Glutamatergic neuron (in vitro differentiated cells): Measurements from ENCODE around the gene DNER. TPM values are rescaled to one million over a fixed set of nuclear protein-coding genes. Genes with fewer than 3 reads are reported as not detected.
A peak's percentile ranks its signal among the peaks of the same experiment; 100 is the strongest.
"Not testable (repeated sequence)": the region's sequence is repeated elsewhere in the genome, so short reads cannot be mapped to it uniquely, and the experiment has no call there.

ENCODE experiments used
- DNase-seq: peaks from one replicate; pipeline ENCODE4 v3.0.0; 2022
- H3K27ac Mint-ChIP-seq: one replicate; pipeline ENCODE4 v1.8.0; 2020; ENCODE audit warnings: mild to moderate bottlenecking, mixed read lengths, inconsistent platforms; ENCODE audit not compliant: unreplicated experiment
- H3K27me3 Mint-ChIP-seq: one replicate; pipeline ENCODE4 v1.8.0; 2020; ENCODE audit warnings: mild to moderate bottlenecking, moderate library complexity, mixed read lengths, inconsistent platforms; ENCODE audit not compliant: unreplicated experiment
- H3K36me3 Mint-ChIP-seq: one replicate; pipeline ENCODE4 v1.8.0; 2020; ENCODE audit warnings: mild to moderate bottlenecking, mixed read lengths, inconsistent platforms; ENCODE audit not compliant: unreplicated experiment
- H3K4me1 Mint-ChIP-seq: one replicate; pipeline ENCODE4 v1.8.0; 2020; ENCODE audit warnings: mild to moderate bottlenecking, low read depth, mixed read lengths, inconsistent platforms; ENCODE audit not compliant: unreplicated experiment
- H3K4me3 Mint-ChIP-seq: one replicate; pipeline ENCODE4 v1.8.0; 2020; ENCODE audit warnings: mild to moderate bottlenecking, mixed read lengths, inconsistent platforms; ENCODE audit not compliant: unreplicated experiment
- H3K9me3 Mint-ChIP-seq: one replicate; pipeline ENCODE4 v1.8.0; 2020; ENCODE audit warnings: mild to moderate bottlenecking, moderate library complexity, mixed read lengths, inconsistent platforms; ENCODE audit not compliant: unreplicated experiment
- long read RNA-seq: library from polyadenylated mRNA; unstranded; transcript quantifications from one replicate; pipeline ENCODE4 v2.0.0, GENCODE V29; 2020; ENCODE audit not compliant: unreplicated experiment
- total RNA-seq: library from RNA; stranded (reverse); fragmentation: NEBNext Ultra II Directional; extraction: Animal tissue kit (Norgen Biotek cat#: 25700); gene quantifications from one replicate; pipeline ENCODE4 v1.2.1, GENCODE V29; 2021; ENCODE audit not compliant: unreplicated experiment
- TF ChIP-seq, protein P1 (sequence below): fragments of 200-600 bp; sonication (generic); IDR thresholded peaks from one replicate; pipeline ENCODE4 v1.5.0; 2021; ENCODE audit not compliant: partially characterized antibody, unreplicated experiment

Gene DNER, protein sequence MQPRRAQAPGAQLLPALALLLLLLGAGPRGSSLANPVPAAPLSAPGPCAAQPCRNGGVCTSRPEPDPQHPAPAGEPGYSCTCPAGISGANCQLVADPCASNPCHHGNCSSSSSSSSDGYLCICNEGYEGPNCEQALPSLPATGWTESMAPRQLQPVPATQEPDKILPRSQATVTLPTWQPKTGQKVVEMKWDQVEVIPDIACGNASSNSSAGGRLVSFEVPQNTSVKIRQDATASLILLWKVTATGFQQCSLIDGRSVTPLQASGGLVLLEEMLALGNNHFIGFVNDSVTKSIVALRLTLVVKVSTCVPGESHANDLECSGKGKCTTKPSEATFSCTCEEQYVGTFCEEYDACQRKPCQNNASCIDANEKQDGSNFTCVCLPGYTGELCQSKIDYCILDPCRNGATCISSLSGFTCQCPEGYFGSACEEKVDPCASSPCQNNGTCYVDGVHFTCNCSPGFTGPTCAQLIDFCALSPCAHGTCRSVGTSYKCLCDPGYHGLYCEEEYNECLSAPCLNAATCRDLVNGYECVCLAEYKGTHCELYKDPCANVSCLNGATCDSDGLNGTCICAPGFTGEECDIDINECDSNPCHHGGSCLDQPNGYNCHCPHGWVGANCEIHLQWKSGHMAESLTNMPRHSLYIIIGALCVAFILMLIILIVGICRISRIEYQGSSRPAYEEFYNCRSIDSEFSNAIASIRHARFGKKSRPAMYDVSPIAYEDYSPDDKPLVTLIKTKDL
- 36.0 TPM for total RNA-seq
- long read RNA-seq, transcript DNER-201 (13 exons, 3,260 nt) = major isoform, 16 of 27 reads
- long read RNA-seq, partial matches to known transcripts = 3 of 27 reads
- long read RNA-seq, other reads (novel, unspliced or antisense) = 8 of 27 reads

DNA sequence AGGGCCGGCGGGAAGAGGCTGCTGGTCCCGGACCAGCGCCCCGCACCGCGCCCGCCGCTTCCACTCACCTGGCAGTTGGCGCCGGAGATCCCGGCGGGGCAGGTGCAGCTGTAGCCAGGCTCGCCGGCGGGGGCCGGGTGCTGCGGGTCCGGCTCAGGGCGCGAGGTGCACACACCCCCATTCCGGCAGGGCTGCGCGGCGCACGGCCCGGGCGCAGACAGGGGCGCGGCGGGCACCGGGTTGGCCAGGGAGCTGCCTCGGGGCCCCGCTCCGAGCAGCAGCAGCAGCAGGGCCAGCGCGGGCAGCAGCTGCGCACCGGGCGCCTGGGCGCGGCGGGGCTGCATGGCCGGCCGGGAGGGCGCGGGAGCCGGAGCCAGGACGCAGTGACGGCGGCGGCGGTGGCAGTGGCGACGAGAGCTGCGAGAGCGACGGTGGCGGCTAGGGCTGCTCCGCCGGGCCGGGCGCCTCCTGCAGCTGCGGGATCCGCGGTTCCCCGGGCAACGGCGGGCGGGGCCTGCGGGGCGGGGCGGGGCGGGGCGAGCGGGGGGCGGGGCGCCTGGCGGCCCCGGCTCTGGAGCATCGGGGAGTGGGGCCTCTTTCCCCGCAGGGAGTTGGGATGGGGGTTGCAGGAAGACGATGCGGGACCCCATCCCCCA, at the start of gene DNER:
Gene DNER (minus strand): TSS at position 476 of the 656 bp plus-strand sequence. CDS start 132 bp downstream, at position 344.
- TF ChIP-seq, protein P1, sequence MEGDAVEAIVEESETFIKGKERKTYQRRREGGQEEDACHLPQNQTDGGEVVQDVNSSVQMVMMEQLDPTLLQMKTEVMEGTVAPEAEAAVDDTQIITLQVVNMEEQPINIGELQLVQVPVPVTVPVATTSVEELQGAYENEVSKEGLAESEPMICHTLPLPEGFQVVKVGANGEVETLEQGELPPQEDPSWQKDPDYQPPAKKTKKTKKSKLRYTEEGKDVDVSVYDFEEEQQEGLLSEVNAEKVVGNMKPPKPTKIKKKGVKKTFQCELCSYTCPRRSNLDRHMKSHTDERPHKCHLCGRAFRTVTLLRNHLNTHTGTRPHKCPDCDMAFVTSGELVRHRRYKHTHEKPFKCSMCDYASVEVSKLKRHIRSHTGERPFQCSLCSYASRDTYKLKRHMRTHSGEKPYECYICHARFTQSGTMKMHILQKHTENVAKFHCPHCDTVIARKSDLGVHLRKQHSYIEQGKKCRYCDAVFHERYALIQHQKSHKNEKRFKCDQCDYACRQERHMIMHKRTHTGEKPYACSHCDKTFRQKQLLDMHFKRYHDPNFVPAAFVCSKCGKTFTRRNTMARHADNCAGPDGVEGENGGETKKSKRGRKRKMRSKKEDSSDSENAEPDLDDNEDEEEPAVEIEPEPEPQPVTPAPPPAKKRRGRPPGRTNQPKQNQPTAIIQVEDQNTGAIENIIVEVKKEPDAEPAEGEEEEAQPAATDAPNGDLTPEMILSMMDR = no peak
- Mint-ChIP-seq H3K4me1 (peaks cover 12% of the 10 kb centered on the region), H3K9me3 (peaks cover 7% of the 10 kb centered on the region), H3K4me3 (peak within 1 kb of the TSS; percentile 92), H3K27me3 (peaks cover 5% of the 10 kb centered on the region), H3K36me3 (peaks cover 6% of the 10 kb centered on the region), H3K27ac (peak within 1 kb of the TSS; percentile 38)
- peak; percentile 83 for DNase-seq

DNA sequence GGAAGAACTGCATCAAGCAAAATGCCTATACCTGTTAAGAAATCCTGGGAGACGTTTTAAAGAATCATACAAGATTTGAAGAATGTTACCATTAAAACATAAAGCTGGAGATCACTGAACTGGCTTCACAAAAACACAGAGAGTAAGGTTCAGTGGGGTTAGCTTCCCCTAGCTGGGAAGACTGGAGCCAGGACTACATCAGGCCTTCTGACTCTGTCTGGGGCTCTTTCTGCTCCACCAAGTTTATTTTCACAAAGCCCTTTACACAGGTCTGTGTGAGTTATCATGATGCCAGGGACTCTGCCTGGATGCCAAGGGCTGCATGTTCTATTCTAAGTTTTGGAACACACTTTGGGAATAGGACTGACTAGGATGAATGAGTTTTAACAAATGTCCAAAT, 47.3 kb upstream of the DNER start:
- H3K9me3 Mint-ChIP-seq = peaks cover 2% of the 10 kb centered on the region
- H3K27me3 Mint-ChIP-seq = no peaks in the 10 kb centered on the region
- H3K27ac Mint-ChIP-seq = no peak overlapping the region
- H3K36me3 Mint-ChIP-seq = no peaks in the 10 kb centered on the region
- TF ChIP-seq, protein P1 = no peak
- DNase-seq = no peak
- no peak overlapping the region for H3K4me3 Mint-ChIP-seq
- H3K4me1 Mint-ChIP-seq = peaks cover 2% of the 10 kb centered on the region

DNA sequence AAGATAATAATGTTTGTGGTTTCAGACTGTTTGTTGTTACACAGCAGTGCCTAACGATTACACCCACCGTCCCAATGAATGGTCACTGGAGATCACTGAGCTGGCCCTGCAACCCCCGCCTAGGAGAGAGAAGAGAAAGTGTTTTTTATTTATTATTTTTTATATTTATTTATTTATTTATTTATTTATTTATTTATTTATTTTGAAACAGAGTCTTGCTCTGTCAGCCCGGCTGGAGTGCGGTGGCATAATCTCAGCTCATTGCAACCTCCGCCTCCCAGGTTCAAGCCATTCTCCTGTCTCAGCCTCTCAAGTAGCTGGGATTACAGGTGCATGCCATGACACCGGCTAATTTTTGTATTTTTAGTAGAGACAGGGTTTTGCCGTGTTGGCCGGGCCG, 43.1 kb upstream of the DNER start:
- not testable (repeated sequence) for H3K27ac Mint-ChIP-seq, H3K4me1 Mint-ChIP-seq, H3K27me3 Mint-ChIP-seq, H3K4me3 Mint-ChIP-seq, H3K9me3 Mint-ChIP-seq, H3K36me3 Mint-ChIP-seq, DNase-seq

DNA sequence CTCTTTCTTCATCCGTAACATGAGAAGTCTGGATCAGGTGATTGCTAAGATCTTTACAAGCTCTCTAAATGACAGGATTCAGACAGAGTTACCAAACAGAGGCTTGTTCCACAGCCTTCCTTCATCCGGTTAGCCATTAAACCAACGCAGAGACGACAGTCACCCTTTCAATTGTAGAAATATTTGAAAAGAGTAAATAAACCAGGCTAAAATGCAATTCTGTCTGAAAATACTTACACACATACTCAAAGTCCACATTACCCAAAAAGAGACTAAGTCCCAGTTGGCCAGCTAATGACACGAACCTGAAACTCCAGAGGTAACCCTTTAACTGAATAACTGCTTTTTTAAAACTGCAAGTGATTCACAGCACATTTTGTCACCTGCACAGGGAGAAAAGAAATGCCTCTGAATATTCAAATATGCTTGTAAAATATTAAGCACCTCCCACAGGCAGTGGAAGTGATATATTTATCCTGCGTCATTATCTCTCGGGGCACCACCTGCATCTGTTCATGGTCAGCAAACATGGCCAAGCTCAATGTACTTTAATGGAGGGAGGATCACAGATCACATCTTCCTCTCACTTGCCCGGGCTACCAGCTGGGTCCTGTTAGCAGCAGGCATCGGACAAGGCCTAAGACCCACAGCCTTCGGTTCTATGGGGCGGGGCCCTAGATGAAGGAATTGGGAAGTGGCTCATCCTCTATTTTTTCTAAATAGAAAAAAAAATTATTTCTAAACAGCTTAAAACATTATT, 38.8 kb upstream of the DNER start:
- DNase-seq = no peak
- H3K27me3 Mint-ChIP-seq = no peaks in the 10 kb centered on the region
- peaks cover 4% of the 10 kb centered on the region for H3K9me3 Mint-ChIP-seq
- no peak overlapping the region for H3K4me3 Mint-ChIP-seq
- peaks cover 3% of the 10 kb centered on the region for H3K4me1 Mint-ChIP-seq
- TF ChIP-seq, protein P1 = no peak
- no peak overlapping the region for H3K27ac Mint-ChIP-seq
- peaks cover 6% of the 10 kb centered on the region for H3K36me3 Mint-ChIP-seq

DNA sequence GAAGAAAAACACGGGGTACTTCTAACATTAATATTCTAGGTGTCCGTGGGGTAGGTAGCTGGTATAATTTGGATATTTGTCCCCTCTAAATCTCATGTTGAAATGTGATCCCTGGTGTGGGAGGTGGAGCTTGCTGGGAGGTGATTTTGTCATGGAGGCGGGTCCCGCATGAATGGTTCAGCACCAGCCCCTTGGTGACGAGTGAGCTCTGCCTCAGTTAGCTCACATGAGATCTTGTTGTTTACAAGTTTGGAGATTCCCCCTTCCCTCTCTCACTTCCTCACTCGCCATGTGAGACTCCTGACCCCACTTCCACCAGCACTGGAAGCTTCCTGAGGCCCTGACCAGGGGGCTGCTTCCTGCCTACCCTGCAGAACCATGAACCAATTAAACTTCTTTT, 35.4 kb upstream of the DNER start:
- TF ChIP-seq, protein P1 = no peak
- Mint-ChIP-seq H3K4me1 (peaks cover 3% of the 10 kb centered on the region), H3K9me3 (peaks cover 3% of the 10 kb centered on the region), H3K27me3 (no peaks in the 10 kb centered on the region), H3K36me3 (peaks cover 6% of the 10 kb centered on the region), H3K27ac (no peak overlapping the region), H3K4me3 (no peak overlapping the region)
- no peak for DNase-seq
